ENCODE results near the gene MXI1.

DNA sequence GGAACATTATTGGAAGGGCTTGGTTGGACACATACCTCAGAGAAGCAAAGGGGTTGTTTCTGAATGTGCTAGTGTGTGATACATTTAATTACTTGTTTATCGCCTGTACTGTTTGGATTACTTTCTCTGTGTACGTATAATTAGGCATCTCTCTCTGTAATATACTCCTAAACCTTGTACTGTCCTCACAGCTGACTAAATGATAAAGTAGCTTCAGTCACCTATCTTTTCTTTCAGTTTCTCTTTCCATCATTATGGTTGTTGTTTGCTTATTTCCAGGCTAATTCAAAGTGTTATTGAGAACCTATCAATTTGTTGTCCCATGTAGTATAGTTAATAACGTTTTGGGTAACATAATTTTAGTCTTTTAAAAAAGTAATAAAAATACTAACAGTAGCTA lies 34.0 kb downstream of the MXI1 start:
- TF ChIP-seq, protein P1, sequence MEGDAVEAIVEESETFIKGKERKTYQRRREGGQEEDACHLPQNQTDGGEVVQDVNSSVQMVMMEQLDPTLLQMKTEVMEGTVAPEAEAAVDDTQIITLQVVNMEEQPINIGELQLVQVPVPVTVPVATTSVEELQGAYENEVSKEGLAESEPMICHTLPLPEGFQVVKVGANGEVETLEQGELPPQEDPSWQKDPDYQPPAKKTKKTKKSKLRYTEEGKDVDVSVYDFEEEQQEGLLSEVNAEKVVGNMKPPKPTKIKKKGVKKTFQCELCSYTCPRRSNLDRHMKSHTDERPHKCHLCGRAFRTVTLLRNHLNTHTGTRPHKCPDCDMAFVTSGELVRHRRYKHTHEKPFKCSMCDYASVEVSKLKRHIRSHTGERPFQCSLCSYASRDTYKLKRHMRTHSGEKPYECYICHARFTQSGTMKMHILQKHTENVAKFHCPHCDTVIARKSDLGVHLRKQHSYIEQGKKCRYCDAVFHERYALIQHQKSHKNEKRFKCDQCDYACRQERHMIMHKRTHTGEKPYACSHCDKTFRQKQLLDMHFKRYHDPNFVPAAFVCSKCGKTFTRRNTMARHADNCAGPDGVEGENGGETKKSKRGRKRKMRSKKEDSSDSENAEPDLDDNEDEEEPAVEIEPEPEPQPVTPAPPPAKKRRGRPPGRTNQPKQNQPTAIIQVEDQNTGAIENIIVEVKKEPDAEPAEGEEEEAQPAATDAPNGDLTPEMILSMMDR (IDR thresholded peaks at IDR 0.05): no peak
- TF ChIP-seq SP1 (CRISPR knock-in tag; conservative IDR thresholded peaks at IDR 0.05): no peak
- no peak for TF ChIP-seq ZNF121 (CRISPR knock-in tag; IDR thresholded peaks at IDR 0.05)
- no peak for TF ChIP-seq TEAD1 (CRISPR knock-in tag; IDR thresholded peaks at IDR 0.05)
- no peak for TF ChIP-seq FOXP1 (CRISPR knock-in tag; IDR thresholded peaks at IDR 0.05; ENCODE audit: borderline replicate concordance)
- TF ChIP-seq JUN (CRISPR knock-in tag; IDR thresholded peaks at IDR 0.05): no peak
- TF ChIP-seq EMX1 (CRISPR knock-in tag; IDR thresholded peaks at IDR 0.05): no peak
- TF ChIP-seq ZNF416 (CRISPR knock-in tag; IDR thresholded peaks at IDR 0.05): no peak
- TF ChIP-seq, protein P2, sequence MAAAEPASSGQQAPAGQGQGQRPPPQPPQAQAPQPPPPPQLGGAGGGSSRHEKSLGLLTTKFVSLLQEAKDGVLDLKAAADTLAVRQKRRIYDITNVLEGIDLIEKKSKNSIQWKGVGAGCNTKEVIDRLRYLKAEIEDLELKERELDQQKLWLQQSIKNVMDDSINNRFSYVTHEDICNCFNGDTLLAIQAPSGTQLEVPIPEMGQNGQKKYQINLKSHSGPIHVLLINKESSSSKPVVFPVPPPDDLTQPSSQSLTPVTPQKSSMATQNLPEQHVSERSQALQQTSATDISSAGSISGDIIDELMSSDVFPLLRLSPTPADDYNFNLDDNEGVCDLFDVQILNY (CRISPR knock-in tag; IDR thresholded peaks at IDR 0.05): no peak
- no peak for TF ChIP-seq TP53 (CRISPR knock-in tag; IDR thresholded peaks at IDR 0.05)

Measured in WTC11 (cell line).